Adipocyte (in vitro differentiated cells): ENCODE results near the gene MUC21.
"Not testable (repeated sequence)": the region's sequence is repeated elsewhere in the genome, so short reads cannot be mapped to it uniquely, and the experiment has no call there.

Experiments used
- DNase-seq: peaks from one replicate; pipeline ENCODE4 v3.0.0-alpha.2; 2015; ENCODE audit warnings: low read depth
- H3K27me3 ChIP-seq: replicated peaks from 2 replicates; pipeline ENCODE4 v1.7.0; 2013; ENCODE audit warnings: mild to moderate bottlenecking, low read length, moderate library complexity; ENCODE audit not compliant: control insufficient read depth, insufficient read depth
- H3K36me3 ChIP-seq: 2 replicates; pipeline ENCODE4 v1.7.0; 2013; ENCODE audit warnings: low read length, mild to moderate bottlenecking, moderate library complexity; ENCODE audit not compliant: control insufficient read depth, insufficient read depth, severe bottlenecking
- H3K4me1 ChIP-seq: 2 replicates; pipeline ENCODE4 v1.7.0; 2013; ENCODE audit warnings: mild to moderate bottlenecking, low read length, moderate library complexity; ENCODE audit not compliant: control insufficient read depth, insufficient read depth
- H3K4me3 ChIP-seq: 2 replicates; pipeline ENCODE4 v1.7.0; 2013; ENCODE audit warnings: mild to moderate bottlenecking, low read length, moderate library complexity
- H3K9ac ChIP-seq: 2 replicates; pipeline ENCODE4 v1.7.0; 2013; ENCODE audit warnings: mild to moderate bottlenecking, low read length, moderate library complexity
- H3K9me3 ChIP-seq: 2 replicates; pipeline ENCODE4 v1.7.0; 2013; ENCODE audit warnings: mild to moderate bottlenecking, low read length, moderate library complexity; ENCODE audit not compliant: control insufficient read depth

MUC21 gene

GRCh38 chr6:30997301-30997700 is 13.8 kb downstream of the MUC21 start:
- Histone ChIP-seq H3K9me3 (no peaks in the 10 kb centered on the region), H3K4me1 (peaks cover 14% of the 10 kb centered on the region), H3K27me3 (peaks cover 3% of the 10 kb centered on the region), H3K9ac (no peak overlapping the region), H3K4me3 (no peak overlapping the region), H3K36me3 (no peaks in the 10 kb centered on the region)
- DNase-seq, result no peak

DNA sequence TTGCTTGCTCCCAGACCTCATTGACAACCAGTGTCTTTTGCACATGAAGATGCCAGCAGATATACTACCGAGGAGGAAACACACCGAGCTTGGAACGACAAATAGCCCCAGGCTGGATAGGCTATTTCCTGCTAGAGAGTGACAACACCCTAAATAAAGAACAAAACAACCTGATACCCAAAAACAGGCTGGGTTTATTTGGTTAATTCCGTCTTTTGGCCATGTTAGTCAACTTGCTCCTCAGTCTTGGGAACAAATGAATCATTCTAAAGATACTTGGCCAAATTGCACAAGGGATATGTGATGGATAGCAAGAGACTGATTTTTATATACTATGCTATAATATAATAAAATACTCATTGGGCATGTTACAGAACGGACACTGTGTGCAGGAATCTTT is 15.3 kb downstream of the MUC21 start:
- Histone ChIP-seq H3K27me3 (peaks cover 3% of the 10 kb centered on the region), H3K36me3 (no peaks in the 10 kb centered on the region), H3K9me3 (no peaks in the 10 kb centered on the region), H3K4me3 (no peak overlapping the region), H3K9ac (no peak overlapping the region), H3K4me1 (peaks cover 14% of the 10 kb centered on the region)
- DNase-seq, result peak; percentile 76

GRCh38 chr6:31000067-31000860 is 16.7 kb downstream of the MUC21 start:
- H3K27me3 ChIP-seq, result not testable (repeated sequence)

DNA sequence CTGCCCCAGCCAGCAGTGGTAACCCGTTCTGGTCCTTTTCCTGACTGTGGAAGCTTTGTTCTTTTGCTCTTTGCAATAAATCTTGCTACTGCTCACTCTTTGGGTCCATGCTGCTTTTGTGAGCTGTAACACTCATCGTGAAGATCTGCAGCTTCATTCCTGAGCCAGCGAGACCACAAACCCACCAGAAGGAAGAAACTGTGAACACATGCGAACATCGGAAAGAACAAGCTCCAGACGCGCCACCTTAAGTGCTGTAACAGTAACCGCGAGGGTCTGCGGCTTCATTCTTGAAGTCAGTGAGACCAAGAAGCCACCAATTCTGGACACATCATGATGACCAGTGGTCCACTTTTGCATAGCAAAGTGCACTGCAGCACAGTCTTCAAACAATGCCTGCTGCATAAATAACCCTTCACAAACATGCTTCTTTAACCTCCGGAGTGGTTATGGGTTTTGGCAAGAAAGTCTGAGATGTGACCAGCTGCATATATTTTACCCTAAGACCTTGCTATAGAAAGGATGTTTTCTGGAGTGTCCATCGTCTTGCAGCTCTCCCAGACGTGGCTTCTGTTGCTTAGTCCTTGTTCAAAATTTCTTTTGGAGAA is 17.9 kb downstream of the MUC21 start:
- H3K9ac ChIP-seq, result no peak overlapping the region
- no peak overlapping the region for H3K4me3 ChIP-seq
- H3K36me3 ChIP-seq, result no peaks in the 10 kb centered on the region
- peaks cover 14% of the 10 kb centered on the region for H3K4me1 ChIP-seq
- H3K27me3 ChIP-seq, result peaks cover 3% of the 10 kb centered on the region
- DNase-seq, result no peak
- H3K9me3 ChIP-seq, result no peaks in the 10 kb centered on the region

More at GRCh38 chr6:31000067-31000860, 16.7 kb downstream of the MUC21 start:
- H3K36me3 ChIP-seq, H3K9ac ChIP-seq, H3K4me3 ChIP-seq, DNase-seq, H3K9me3 ChIP-seq: not testable (repeated sequence)
- peaks cover 14% of the 10 kb centered on the region for H3K4me1 ChIP-seq

GRCh38 chr6:31002471-31002870 is 19.0 kb downstream of the MUC21 start:
- Histone ChIP-seq H3K9ac (no peak overlapping the region), H3K27me3 (peaks cover 3% of the 10 kb centered on the region), H3K4me3 (no peak overlapping the region), H3K4me1 (peaks cover 18% of the 10 kb centered on the region), H3K9me3 (no peaks in the 10 kb centered on the region), H3K36me3 (no peaks in the 10 kb centered on the region)
- DNase-seq, result no peak

GRCh38 chr6:31004794-31005193 is 21.3 kb downstream of the MUC21 start:
- Histone ChIP-seq H3K9me3 (no peaks in the 10 kb centered on the region), H3K4me1 (peaks cover 18% of the 10 kb centered on the region), H3K9ac (no peak overlapping the region), H3K27me3 (peaks cover 3% of the 10 kb centered on the region), H3K36me3 (no peaks in the 10 kb centered on the region), H3K4me3 (no peak overlapping the region)
- DNase-seq, result no peak

GRCh38 chr6:31005249-31006020 is 21.9 kb downstream of the MUC21 start:
- peaks cover 3% of the 10 kb centered on the region for H3K27me3 ChIP-seq
- H3K4me3 ChIP-seq, result no peak overlapping the region
- no peaks in the 10 kb centered on the region for H3K36me3 ChIP-seq
- no peak overlapping the region for H3K9ac ChIP-seq
- peaks cover 24% of the 10 kb centered on the region for H3K4me1 ChIP-seq
- no peaks in the 10 kb centered on the region for H3K9me3 ChIP-seq
- DNase-seq, result no peak

DNA sequence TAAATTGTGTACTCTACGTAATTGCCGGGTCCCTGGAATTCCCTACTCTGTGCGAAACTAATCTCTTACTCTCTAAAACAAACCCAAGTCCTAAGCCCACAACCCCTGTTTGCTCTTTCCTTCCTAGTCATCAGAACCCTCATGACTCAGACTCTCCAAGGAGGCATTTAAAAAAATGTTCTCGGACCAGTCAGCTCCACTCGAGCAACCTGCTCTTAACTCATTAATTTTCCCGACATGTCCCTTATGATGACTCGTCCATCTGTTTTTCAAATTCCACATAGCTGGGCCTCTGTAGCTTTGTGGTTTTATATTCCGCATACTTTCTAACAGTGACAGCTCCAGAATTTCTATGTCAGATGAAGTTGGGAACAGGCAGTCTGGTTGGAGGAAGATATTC is 24.2 kb downstream of the MUC21 start:
- Histone ChIP-seq H3K4me3 (no peak overlapping the region), H3K9me3 (no peaks in the 10 kb centered on the region), H3K4me1 (peaks cover 26% of the 10 kb centered on the region), H3K36me3 (no peaks in the 10 kb centered on the region), H3K9ac (no peak overlapping the region), H3K27me3 (no peaks in the 10 kb centered on the region)
- DNase-seq, result peak; percentile 85

DNA sequence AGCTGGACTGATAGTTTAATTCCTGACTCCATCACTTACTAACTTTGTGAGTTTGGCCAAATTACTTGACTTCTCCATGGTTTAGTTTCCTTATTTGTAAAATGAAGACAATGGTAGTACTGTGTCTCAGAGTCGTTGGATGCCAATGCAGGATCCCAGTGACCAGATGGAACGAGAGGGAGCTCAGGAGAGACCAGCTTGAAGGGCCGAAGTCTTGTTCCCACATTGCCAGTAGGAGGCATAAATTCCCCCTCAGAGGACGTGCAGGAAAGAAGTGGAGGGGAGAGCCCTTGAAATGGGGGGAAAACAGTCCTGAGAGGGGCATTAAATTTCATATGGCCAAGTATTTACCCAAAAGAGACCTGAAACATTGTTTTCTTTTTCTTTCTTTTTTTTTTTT is 24.6 kb downstream of the MUC21 start:
- no peaks in the 10 kb centered on the region for H3K27me3 ChIP-seq
- H3K4me3 ChIP-seq, result no peak overlapping the region
- H3K36me3 ChIP-seq, result no peaks in the 10 kb centered on the region
- H3K9ac ChIP-seq, result no peak overlapping the region
- H3K4me1 ChIP-seq, result peaks cover 26% of the 10 kb centered on the region
- no peak for DNase-seq
- H3K9me3 ChIP-seq, result no peaks in the 10 kb centered on the region

DNA sequence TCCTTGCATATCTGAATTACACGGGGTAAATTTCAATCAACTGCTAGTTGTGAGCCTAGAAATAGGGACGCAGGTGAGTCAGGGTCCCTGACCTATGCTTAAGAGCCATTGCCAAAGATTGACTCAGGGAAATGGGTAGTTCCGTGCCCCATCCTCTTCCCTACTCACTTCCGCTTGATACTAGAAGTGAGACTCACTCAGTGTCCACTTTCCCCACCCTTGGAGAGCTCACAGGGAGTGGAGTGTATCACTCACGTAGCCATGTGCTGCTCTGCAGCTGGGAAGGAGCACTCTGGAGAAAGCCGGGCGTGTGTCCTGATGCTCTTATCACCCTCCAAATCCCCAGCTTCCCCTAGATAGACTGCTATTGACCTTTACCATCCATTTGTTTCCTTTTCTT is 26.2 kb downstream of the MUC21 start:
- Histone ChIP-seq H3K4me3 (no peak overlapping the region), H3K9ac (no peak overlapping the region), H3K9me3 (peaks cover 3% of the 10 kb centered on the region), H3K4me1 (peaks cover 26% of the 10 kb centered on the region), H3K36me3 (no peaks in the 10 kb centered on the region), H3K27me3 (no peaks in the 10 kb centered on the region)
- no peak for DNase-seq

DNA sequence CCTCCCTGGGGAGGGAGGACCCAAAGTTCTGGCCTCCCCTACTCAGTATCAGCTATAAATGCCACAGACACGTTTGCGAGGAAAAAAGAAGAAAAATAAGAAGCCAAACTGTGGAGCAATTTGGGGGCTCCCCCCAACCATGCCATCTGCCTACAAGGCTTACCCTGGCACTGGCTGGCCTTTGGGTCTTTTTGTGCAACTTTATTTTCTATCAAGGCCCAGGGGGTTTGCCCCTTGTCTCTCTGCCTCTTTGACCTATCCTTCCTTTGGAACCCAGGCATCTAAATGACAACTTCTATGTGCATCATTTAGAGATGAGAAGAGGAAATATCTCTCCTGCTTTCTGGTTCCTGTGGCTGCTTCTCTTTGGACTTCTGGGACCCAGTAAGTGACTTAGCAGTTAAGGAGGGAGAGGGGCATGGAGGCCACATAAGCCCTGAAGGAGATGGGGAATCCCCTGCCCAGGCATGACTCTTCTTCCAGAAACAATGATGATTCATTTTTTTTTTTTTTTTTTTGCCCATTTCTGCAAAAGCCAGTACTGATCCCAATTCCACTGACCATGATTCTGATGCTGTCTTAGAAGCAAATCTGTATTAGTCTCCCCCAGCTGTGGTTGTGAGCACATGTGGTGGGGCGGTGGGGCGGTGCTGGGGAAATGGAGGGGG is 27.0 kb downstream of the MUC21 start, which contains the start of gene MUC22:
MUC22 (plus strand) TSS at position 82 of the 668 bp plus-strand sequence; CDS start at position 315, 233 bp downstream.
- Histone ChIP-seq H3K9me3 (peaks cover 10% of the 10 kb centered on the region), H3K9ac (no peak within 1 kb of the TSS), H3K27me3 (no peaks in the 10 kb centered on the region), H3K4me1 (peaks cover 26% of the 10 kb centered on the region), H3K4me3 (no peak within 1 kb of the TSS), H3K36me3 (no peaks in the 10 kb centered on the region)
- peak; percentile 64 for DNase-seq
